DMS114 treated with DMSO at 0.1 percent for 48 hours (cell line): Measurements from ENCODE around the gene SORCS1.

Experiments used
- DNase-seq: peaks from one replicate; lab custom pipeline; 2025; ENCODE audit not compliant: unreplicated experiment; lab: John Stamatoyannopoulos, UW

Gene SORCS1

GRCh38 chr10:107163881-107164861 lies at the start of gene SORCS1:
Gene SORCS1, minus strand, starts transcription at chr10:107164706.
- no peak for DNase-seq

- DNase-seq: no peak
Measured at GRCh38 chr10:107214261-107214660, 49.8 kb upstream of the SORCS1 start.

- no peak for DNase-seq
Measured at GRCh38 chr10:107213861-107214260, 49.4 kb upstream of the SORCS1 start.

GRCh38 chr10:107206833-107207232 lies 42.3 kb upstream of the SORCS1 start:
- DNase-seq: no peak

GRCh38 chr10:107169516-107169915 lies 5.0 kb upstream of the SORCS1 start:
- DNase-seq: no peak

- no peak for DNase-seq
Measured at GRCh38 chr10:107168738-107169137, 4.2 kb upstream of the SORCS1 start.

GRCh38 chr10:107166403-107166802 lies 1.9 kb upstream of the SORCS1 start:
- DNase-seq: no peak

GRCh38 chr10:107164992-107165391 lies 486 bp upstream of the SORCS1 start:
- DNase-seq: no peak

- no peak for DNase-seq
Measured at GRCh38 chr10:107163076-107163855, 1.2 kb downstream of the SORCS1 start.

- no peak for DNase-seq
Measured at GRCh38 chr10:107160866-107161265, 3.6 kb downstream of the SORCS1 start.

GRCh38 chr10:107159871-107160270 lies 4.6 kb downstream of the SORCS1 start:
- no peak for DNase-seq

GRCh38 chr10:107157071-107157470 lies 7.4 kb downstream of the SORCS1 start:
- no peak for DNase-seq

GRCh38 chr10:107152087-107152486 lies 12.4 kb downstream of the SORCS1 start:
- no peak for DNase-seq

- no peak for DNase-seq
Measured at GRCh38 chr10:107148906-107149305, 15.6 kb downstream of the SORCS1 start.

GRCh38 chr10:107144490-107144889 lies 20.0 kb downstream of the SORCS1 start:
- no peak for DNase-seq

- DNase-seq: no peak
Measured at GRCh38 chr10:107141524-107142061, 22.9 kb downstream of the SORCS1 start.

- DNase-seq: no peak
Measured at GRCh38 chr10:107139237-107139636, 25.3 kb downstream of the SORCS1 start.

- DNase-seq: no peak
Measured at GRCh38 chr10:107133656-107134055, 30.9 kb downstream of the SORCS1 start.

- DNase-seq: no peak
Measured at GRCh38 chr10:107129000-107129399, 35.5 kb downstream of the SORCS1 start.

- no peak for DNase-seq
Measured at GRCh38 chr10:107126512-107127065, 37.9 kb downstream of the SORCS1 start.

- DNase-seq: no peak
Measured at GRCh38 chr10:107122703-107123102, 41.8 kb downstream of the SORCS1 start.
